MM.1S (cell line): ENCODE data around the gene USP24.

Experiments
- DNase-seq: peaks from one replicate; pipeline ENCODE4 v3.0.0-alpha.2; 2015
- H2AFZ ChIP-seq: fragments of 300-600 bp; sonication (generic); 2 replicates; pipeline ENCODE4 v1.6.0; 2016; ENCODE audit warnings: antibody characterized with exemption, low read length
- H3F3A ChIP-seq: fragments of 300-600 bp; sonication (generic); 2 replicates; pipeline ENCODE4 v1.6.1; 2016; ENCODE audit warnings: mild to moderate bottlenecking, antibody characterized with exemption, low read length, moderate library complexity, mixed read lengths; ENCODE audit not compliant: insufficient read depth
- H3K27ac ChIP-seq: fragments of 300-600 bp; sonication (generic); 2 replicates; pipeline ENCODE4 v1.5.1; 2016; ENCODE audit warnings: mild to moderate bottlenecking, low read length
- H3K27me3 ChIP-seq: fragments of 300-600 bp; sonication (generic); replicated peaks from 2 replicates; pipeline ENCODE4 v1.6.0; 2016; ENCODE audit warnings: low read length; ENCODE audit not compliant: insufficient read depth
- H3K36me3 ChIP-seq: fragments of 300-600 bp; sonication (generic); replicated peaks from 2 replicates; pipeline ENCODE4 v1.6.1; 2016; ENCODE audit warnings: mild to moderate bottlenecking, low read length, mixed read lengths; ENCODE audit not compliant: insufficient read depth
- H3K4me1 ChIP-seq: fragments of 300-600 bp; sonication (generic); 2 replicates; pipeline ENCODE4 v1.6.1; 2016; ENCODE audit warnings: low read length, mixed read lengths
- H3K4me2 ChIP-seq: fragments of 300-600 bp; sonication (generic); 2 replicates; pipeline ENCODE4 v1.6.0; 2016; ENCODE audit warnings: low read depth, low read length
- H3K4me3 ChIP-seq: fragments of 300-600 bp; sonication (generic); 2 replicates; pipeline ENCODE4 v1.5.1; 2016; ENCODE audit warnings: low read length, mixed read lengths
- H3K79me2 ChIP-seq: fragments of 300-600 bp; sonication (generic); 2 replicates; pipeline ENCODE4 v1.6.1; 2016; ENCODE audit warnings: mixed run types, low read length, mixed read lengths
- H3K9ac ChIP-seq: fragments of 300-600 bp; sonication (generic); 2 replicates; pipeline ENCODE4 v1.6.1; 2016; ENCODE audit warnings: low read length, mixed read lengths
- H3K9me2 ChIP-seq: fragments of 300-600 bp; sonication (generic); replicated peaks from 2 replicates; pipeline ENCODE4 v1.6.1; 2016; ENCODE audit warnings: mild to moderate bottlenecking, low read length, mixed read lengths; ENCODE audit not compliant: insufficient read depth
- H3K9me3 ChIP-seq: fragments of 300-600 bp; sonication (generic); replicated peaks from 2 replicates; pipeline ENCODE4 v1.6.1; 2016; ENCODE audit warnings: mild to moderate bottlenecking, low read length, mixed read lengths; ENCODE audit not compliant: insufficient read depth
- H4K20me1 ChIP-seq: fragments of 300-600 bp; sonication (generic); 2 replicates; pipeline ENCODE4 v1.6.1; 2016; ENCODE audit warnings: mild to moderate bottlenecking, low read length, moderate library complexity, mixed read lengths; ENCODE audit not compliant: insufficient read depth
- EZH2 ChIP-seq: fragments of 300-600 bp; sonication (generic); optimal IDR thresholded peaks from 2 replicates; pipeline ENCODE3; 2017; ENCODE audit warnings: low read depth, mild to moderate bottlenecking, antibody characterized with exemption, low read length, mixed read lengths
- EZH2phosphoT487 ChIP-seq: fragments of 300-600 bp; sonication (generic); IDR thresholded peaks from 2 replicates; pipeline ENCODE4 v1.6.1; 2018; ENCODE audit warnings: antibody characterized with exemption, low read length
- TF ChIP-seq, protein P1 (sequence below): fragments of 300-600 bp; sonication (generic); IDR thresholded peaks from 2 replicates; pipeline ENCODE4 v1.5.1; 2016; ENCODE audit warnings: antibody characterized with exemption, low read length, mixed read lengths

Gene USP24

DNA sequence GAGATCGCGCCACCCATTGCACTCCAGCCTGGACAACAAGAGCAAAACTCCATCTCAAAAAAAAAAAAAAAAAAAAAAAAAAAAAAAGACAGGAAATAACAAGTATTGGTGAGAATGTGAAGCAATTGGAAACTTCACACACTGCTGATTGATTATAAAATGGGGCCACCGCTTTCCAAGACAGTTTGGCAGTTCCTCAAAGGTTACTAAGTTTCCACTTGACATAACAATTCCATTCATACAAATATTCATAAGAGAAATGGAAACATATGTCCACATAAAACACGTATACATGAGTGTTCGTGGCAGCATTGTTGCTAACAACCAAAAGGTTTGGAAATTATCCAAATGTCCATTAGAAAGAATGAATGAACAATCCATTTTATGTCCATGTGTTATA is 26.3 kb downstream of the USP24 start:
- H3K4me1 ChIP-seq = no peaks in the 10 kb centered on the region
- H3F3A ChIP-seq = no peaks in the 10 kb centered on the region
- no peaks in the 10 kb centered on the region for H4K20me1 ChIP-seq
- H3K9me2 ChIP-seq = no peaks in the 10 kb centered on the region
- H3K27me3 ChIP-seq = no peaks in the 10 kb centered on the region
- H3K36me3 ChIP-seq = no peaks in the 10 kb centered on the region
- TF ChIP-seq EZH2 = no peak
- TF ChIP-seq, protein P1, sequence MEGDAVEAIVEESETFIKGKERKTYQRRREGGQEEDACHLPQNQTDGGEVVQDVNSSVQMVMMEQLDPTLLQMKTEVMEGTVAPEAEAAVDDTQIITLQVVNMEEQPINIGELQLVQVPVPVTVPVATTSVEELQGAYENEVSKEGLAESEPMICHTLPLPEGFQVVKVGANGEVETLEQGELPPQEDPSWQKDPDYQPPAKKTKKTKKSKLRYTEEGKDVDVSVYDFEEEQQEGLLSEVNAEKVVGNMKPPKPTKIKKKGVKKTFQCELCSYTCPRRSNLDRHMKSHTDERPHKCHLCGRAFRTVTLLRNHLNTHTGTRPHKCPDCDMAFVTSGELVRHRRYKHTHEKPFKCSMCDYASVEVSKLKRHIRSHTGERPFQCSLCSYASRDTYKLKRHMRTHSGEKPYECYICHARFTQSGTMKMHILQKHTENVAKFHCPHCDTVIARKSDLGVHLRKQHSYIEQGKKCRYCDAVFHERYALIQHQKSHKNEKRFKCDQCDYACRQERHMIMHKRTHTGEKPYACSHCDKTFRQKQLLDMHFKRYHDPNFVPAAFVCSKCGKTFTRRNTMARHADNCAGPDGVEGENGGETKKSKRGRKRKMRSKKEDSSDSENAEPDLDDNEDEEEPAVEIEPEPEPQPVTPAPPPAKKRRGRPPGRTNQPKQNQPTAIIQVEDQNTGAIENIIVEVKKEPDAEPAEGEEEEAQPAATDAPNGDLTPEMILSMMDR = no peak
- TF ChIP-seq EZH2phosphoT487 = no peak
- no peak overlapping the region for H3K27ac ChIP-seq
- H2AFZ ChIP-seq = no peak overlapping the region
- peaks cover 72% of the 10 kb centered on the region for H3K79me2 ChIP-seq
- no peak overlapping the region for H3K4me3 ChIP-seq
- H3K9ac ChIP-seq = no peak overlapping the region
- H3K9me3 ChIP-seq = no peaks in the 10 kb centered on the region
- no peak overlapping the region for H3K4me2 ChIP-seq
- no peak for DNase-seq

DNA sequence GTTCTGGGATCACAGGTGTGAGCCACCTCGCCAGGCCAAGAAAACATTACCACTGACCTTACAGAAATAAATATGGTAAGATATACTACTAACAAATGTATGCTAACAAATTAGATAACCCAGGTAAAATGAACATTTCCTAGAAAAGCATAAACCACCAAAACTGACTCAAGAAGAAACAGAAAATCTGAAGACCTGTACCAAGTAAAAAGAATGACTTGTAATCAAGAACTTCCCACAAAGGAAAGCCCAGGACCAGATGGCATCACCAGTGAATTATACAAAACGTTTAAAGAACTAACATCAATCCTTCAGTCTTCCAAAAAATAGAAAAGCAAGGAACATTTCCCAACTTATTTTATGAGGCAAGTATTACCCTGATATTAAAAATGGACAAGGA is 29.3 kb downstream of the USP24 start:
- no peaks in the 10 kb centered on the region for H3F3A ChIP-seq
- no peak for TF ChIP-seq EZH2phosphoT487
- TF ChIP-seq, protein P1 = no peak
- TF ChIP-seq EZH2 = no peak
- H3K9me2 ChIP-seq = no peaks in the 10 kb centered on the region
- H3K27me3 ChIP-seq = no peaks in the 10 kb centered on the region
- H4K20me1 ChIP-seq = no peaks in the 10 kb centered on the region
- H3K9ac ChIP-seq = no peak overlapping the region
- no peak overlapping the region for H3K27ac ChIP-seq
- no peak overlapping the region for H3K4me2 ChIP-seq
- H3K4me3 ChIP-seq = no peak overlapping the region
- DNase-seq = no peak
- H3K79me2 ChIP-seq = peaks cover 74% of the 10 kb centered on the region
- H3K4me1 ChIP-seq = no peaks in the 10 kb centered on the region
- no peaks in the 10 kb centered on the region for H3K36me3 ChIP-seq
- no peaks in the 10 kb centered on the region for H3K9me3 ChIP-seq
- no peak overlapping the region for H2AFZ ChIP-seq

DNA sequence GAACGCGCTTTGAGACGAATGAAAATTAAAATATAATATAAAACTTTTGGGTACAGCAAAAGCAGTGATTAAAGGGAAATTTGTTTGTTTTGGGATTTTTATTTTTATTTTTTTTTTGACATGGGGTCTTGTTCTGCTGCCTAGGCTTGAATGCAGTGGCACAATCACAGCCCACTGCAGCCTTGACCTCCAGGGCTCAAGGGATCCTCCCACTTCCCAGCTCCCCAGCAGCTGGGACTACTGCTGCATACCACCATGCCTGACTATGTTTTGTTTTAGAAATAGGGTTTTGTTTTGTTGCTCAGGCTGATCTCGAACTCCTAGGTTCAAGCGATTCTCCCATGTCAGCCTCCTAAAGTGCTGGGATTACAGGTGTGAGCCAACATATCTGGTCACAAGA is 30.3 kb downstream of the USP24 start:
- Histone ChIP-seq H3K4me1 (no peaks in the 10 kb centered on the region), H3K36me3 (no peaks in the 10 kb centered on the region), H3K27me3 (no peaks in the 10 kb centered on the region), H3K9me2 (no peaks in the 10 kb centered on the region), H4K20me1 (no peaks in the 10 kb centered on the region), H3K9ac (no peak overlapping the region), H3K79me2 (peaks cover 80% of the 10 kb centered on the region), H3K9me3 (no peaks in the 10 kb centered on the region), H2AFZ (no peak overlapping the region), H3K27ac (no peak overlapping the region), H3K4me2 (no peak overlapping the region), H3F3A (no peaks in the 10 kb centered on the region), H3K4me3 (no peak overlapping the region)
- DNase-seq = no peak
- TF ChIP-seq EZH2 = no peak
- no peak for TF ChIP-seq EZH2phosphoT487
- TF ChIP-seq, protein P1 = no peak
